IPS-20b (cell line): Measurements from ENCODE around the gene IZUMO2.
"Not testable (repeated sequence)": the region's sequence is repeated elsewhere in the genome, so short reads cannot be mapped to it uniquely, and the experiment has no call there.

Experiments
- H3K27ac ChIP-seq: one replicate; pipeline ENCODE4 v1.5.1; 2013; ENCODE audit warnings: low read length
- H3K27me3 ChIP-seq: 2 replicates; pipeline ENCODE4 v1.6.1; 2013; ENCODE audit warnings: mild to moderate bottlenecking, low read length, inconsistent platforms; ENCODE audit not compliant: insufficient read depth
- H3K36me3 ChIP-seq: 2 replicates; pipeline ENCODE4 v1.6.1; 2013; ENCODE audit warnings: low read depth, mild to moderate bottlenecking, inconsistent platforms, low read length, moderate library complexity; ENCODE audit not compliant: insufficient read depth
- H3K4me1 ChIP-seq: 2 replicates; pipeline ENCODE4 v1.6.1; 2013; ENCODE audit warnings: mild to moderate bottlenecking, control low read depth, inconsistent platforms, low read length, moderate library complexity; ENCODE audit not compliant: insufficient read depth
- H3K4me3 ChIP-seq: 2 replicates; pipeline ENCODE4 v1.5.1; 2013; ENCODE audit warnings: mild to moderate bottlenecking, low read length, inconsistent platforms
- H3K9ac ChIP-seq: 2 replicates; pipeline ENCODE4 v1.6.1; 2013; ENCODE audit warnings: low read depth, mild to moderate bottlenecking, inconsistent platforms, low read length, moderate library complexity
- H3K9me3 ChIP-seq: 2 replicates; pipeline ENCODE4 v1.6.1; 2013; ENCODE audit warnings: mild to moderate bottlenecking, low read depth, low read length, inconsistent platforms; ENCODE audit not compliant: insufficient read depth

IZUMO2 gene

GRCh38 chr19:50154529-50154928, 8.6 kb downstream of the IZUMO2 start:
- Histone ChIP-seq H3K4me1 (no peaks in the 10 kb centered on the region), H3K9me3 (peaks cover 80% of the 10 kb centered on the region), H3K9ac (no peak overlapping the region), H3K4me3 (no peak overlapping the region), H3K36me3 (no peaks in the 10 kb centered on the region), H3K27ac (no peak overlapping the region), H3K27me3 (no peaks in the 10 kb centered on the region)

- no peaks in the 10 kb centered on the region for H3K36me3 ChIP-seq
- no peak overlapping the region for H3K27ac ChIP-seq
- H3K9me3 ChIP-seq = peaks cover 80% of the 10 kb centered on the region
- H3K9ac ChIP-seq = no peak overlapping the region
- no peaks in the 10 kb centered on the region for H3K4me1 ChIP-seq
- no peak overlapping the region for H3K4me3 ChIP-seq
- H3K27me3 ChIP-seq = no peaks in the 10 kb centered on the region
Measured at GRCh38 chr19:50152578-50152977, 10.5 kb downstream of the IZUMO2 start.

GRCh38 chr19:50148528-50148927, 14.6 kb downstream of the IZUMO2 start:
- Histone ChIP-seq H3K27me3 (no peaks in the 10 kb centered on the region), H3K4me1 (no peaks in the 10 kb centered on the region), H3K27ac (no peak overlapping the region), H3K9me3 (peaks cover 70% of the 10 kb centered on the region), H3K36me3 (no peaks in the 10 kb centered on the region), H3K9ac (no peak overlapping the region), H3K4me3 (no peak overlapping the region)

GRCh38 chr19:50147462-50148423, 15.3 kb downstream of the IZUMO2 start:
- Histone ChIP-seq H3K9me3 (peaks cover 67% of the 10 kb centered on the region), H3K4me1 (no peaks in the 10 kb centered on the region), H3K36me3 (no peaks in the 10 kb centered on the region), H3K9ac (no peak overlapping the region), H3K4me3 (no peak overlapping the region), H3K27ac (no peak overlapping the region), H3K27me3 (no peaks in the 10 kb centered on the region)

- not testable (repeated sequence) for H3K27ac ChIP-seq
Measured at GRCh38 chr19:50141921-50142320, 21.2 kb downstream of the IZUMO2 start.

GRCh38 chr19:50140118-50140845, 22.8 kb downstream of the IZUMO2 start:
- H3K9me3 ChIP-seq = peaks cover 46% of the 10 kb centered on the region
- not testable (repeated sequence) for H3K27ac ChIP-seq, H3K27me3 ChIP-seq, H3K36me3 ChIP-seq, H3K4me3 ChIP-seq, H3K4me1 ChIP-seq, H3K9ac ChIP-seq

More at GRCh38 chr19:50141921-50142320, 21.2 kb downstream of the IZUMO2 start:
- not testable (repeated sequence) for H3K4me3 ChIP-seq, H3K27me3 ChIP-seq, H3K36me3 ChIP-seq, H3K4me1 ChIP-seq, H3K9ac ChIP-seq
- peaks cover 39% of the 10 kb centered on the region for H3K9me3 ChIP-seq

- H3K36me3 ChIP-seq, H3K9ac ChIP-seq, H3K4me1 ChIP-seq, H3K27ac ChIP-seq, H3K27me3 ChIP-seq, H3K4me3 ChIP-seq: not testable (repeated sequence)
- H3K9me3 ChIP-seq = peaks cover 38% of the 10 kb centered on the region
Measured at GRCh38 chr19:50136603-50137365, 26.3 kb downstream of the IZUMO2 start.

- H3K27me3 ChIP-seq, H3K4me1 ChIP-seq, H3K4me3 ChIP-seq, H3K9ac ChIP-seq, H3K36me3 ChIP-seq, H3K27ac ChIP-seq: not testable (repeated sequence)
- H3K9me3 ChIP-seq = peaks cover 38% of the 10 kb centered on the region
Measured at GRCh38 chr19:50135856-50136602, 27.1 kb downstream of the IZUMO2 start.

GRCh38 chr19:50134777-50135719, 28.0 kb downstream of the IZUMO2 start:
- H3K9me3 ChIP-seq = peaks cover 34% of the 10 kb centered on the region
- H3K4me1 ChIP-seq, H3K4me3 ChIP-seq, H3K9ac ChIP-seq, H3K27me3 ChIP-seq, H3K27ac ChIP-seq, H3K36me3 ChIP-seq: not testable (repeated sequence)
